SK-N-SH treated with all-trans-retinoic acid at 6 μM for 48 hours (cell line): Measurements from ENCODE around the gene SEPHS1.
"Not testable (repeated sequence)": the region's sequence is repeated elsewhere in the genome, so short reads cannot be mapped to it uniquely, and the experiment has no call there.

Experiments
- ATAC-seq: fragments of 200-7000 bp; cut with Tn5 transposase; 3 replicates; pipeline ENCODE4 v1.9.1; 2020; ENCODE audit warnings: mild to moderate bottlenecking, moderate library complexity
- ARNTL ChIP-seq: fragments of 450-650 bp; formaldehyde crosslinking; IDR thresholded peaks from 2 replicates; pipeline ENCODE4 v1.5.0; 2020; ENCODE audit warnings: low read depth, mild to moderate bottlenecking, moderate library complexity, borderline replicate concordance
- BACH2 ChIP-seq: fragments of 250-450 bp; sonication (Bioruptor Pico); IDR thresholded peaks from 2 replicates; pipeline ENCODE4 v1.9.0; 2021; ENCODE audit warnings: mild to moderate bottlenecking, borderline replicate concordance
- CREB5 ChIP-seq: fragments of 250-450 bp; sonication (Bioruptor Pico); IDR thresholded peaks from 2 replicates; pipeline ENCODE4 v1.5.1; 2020; ENCODE audit warnings: low read depth, mild to moderate bottlenecking, moderate library complexity
- CSDC2 ChIP-seq: fragments of 250-450 bp; sonication (Bioruptor Pico); IDR thresholded peaks from 2 replicates; pipeline ENCODE4 v1.5.0; 2020; ENCODE audit warnings: mild to moderate bottlenecking, moderate library complexity
- CSRNP3 ChIP-seq: fragments of 250-450 bp; sonication (Bioruptor Pico); IDR thresholded peaks from 2 replicates; pipeline ENCODE4 v1.5.1; 2021; ENCODE audit warnings: mild to moderate bottlenecking, moderate library complexity
- ESRRG ChIP-seq: fragments of 250-450 bp; sonication (Bioruptor Pico); IDR thresholded peaks from 2 replicates; pipeline ENCODE4 v1.6.1; 2021; ENCODE audit warnings: mild to moderate bottlenecking
- ISL1 ChIP-seq: fragments of 250-450 bp; sonication (Bioruptor Pico); IDR thresholded peaks from 2 replicates; pipeline ENCODE4 v2.1.2; 2022; ENCODE audit warnings: mild to moderate bottlenecking, moderate library complexity
- OSR1 ChIP-seq: fragments of 250-450 bp; sonication (Bioruptor Pico); IDR thresholded peaks from 2 replicates; pipeline ENCODE4 v1.8.0; 2022; ENCODE audit warnings: moderate library complexity, mild to moderate bottlenecking, inconsistent platforms
- POU6F1 ChIP-seq: fragments of 250-450 bp; sonication (Bioruptor Pico); IDR thresholded peaks from 2 replicates; pipeline ENCODE4 v1.8.0; 2021; ENCODE audit warnings: low read depth, mild to moderate bottlenecking, moderate library complexity, borderline replicate concordance
- PPARA ChIP-seq: fragments of 250-450 bp; sonication (Bioruptor Pico); IDR thresholded peaks from 2 replicates; pipeline ENCODE4 v1.5.0; 2020; ENCODE audit warnings: mild to moderate bottlenecking, borderline replicate concordance
- RARB ChIP-seq: fragments of 250-450 bp; sonication (Bioruptor Pico); IDR thresholded peaks from 2 replicates; pipeline ENCODE4 v1.8.0; 2021; ENCODE audit warnings: mild to moderate bottlenecking, moderate library complexity
- SNAI2 ChIP-seq: fragments of 250-450 bp; sonication (Bioruptor Pico); IDR thresholded peaks from 2 replicates; pipeline ENCODE4 v1.5.0; 2020; ENCODE audit warnings: mild to moderate bottlenecking, moderate library complexity
- TCF4 ChIP-seq: fragments of 250-450 bp; sonication (Bioruptor Pico); IDR thresholded peaks from 2 replicates; pipeline ENCODE4 v1.8.0; 2021; ENCODE audit warnings: mild to moderate bottlenecking, moderate library complexity, borderline replicate concordance
- TOX ChIP-seq: fragments of 250-450 bp; sonication (Bioruptor Pico); IDR thresholded peaks from 2 replicates; pipeline ENCODE4 v1.8.0; 2021; ENCODE audit warnings: mild to moderate bottlenecking, moderate library complexity, borderline replicate concordance
- ZC3H10 ChIP-seq: fragments of 250-450 bp; sonication (Bioruptor Pico); IDR thresholded peaks from 2 replicates; pipeline ENCODE4 v1.5.1; 2021; ENCODE audit warnings: mild to moderate bottlenecking, moderate library complexity
- ZFP3 ChIP-seq: fragments of 250-450 bp; sonication (Bioruptor Pico); IDR thresholded peaks from 2 replicates; pipeline ENCODE4 v1.5.0; 2020; ENCODE audit warnings: mild to moderate bottlenecking, moderate library complexity
- ZFP30 ChIP-seq: fragments of 450-650 bp; formaldehyde crosslinking; IDR thresholded peaks from 2 replicates; pipeline ENCODE4 v1.5.0; 2022; ENCODE audit warnings: mild to moderate bottlenecking, moderate library complexity
- ZNF565 ChIP-seq: fragments of 450-650 bp; formaldehyde crosslinking; conservative IDR thresholded peaks from 2 replicates; pipeline ENCODE4 v1.5.0; 2020; ENCODE audit warnings: low read depth, mild to moderate bottlenecking, moderate library complexity
- ZNF70 ChIP-seq: fragments of 450-650 bp; formaldehyde crosslinking; IDR thresholded peaks from 2 replicates; pipeline ENCODE4 v1.5.0; 2020; ENCODE audit warnings: mild to moderate bottlenecking, moderate library complexity
- TF ChIP-seq, protein P1 (sequence below): fragments of 250-450 bp; sonication (Bioruptor Pico); IDR thresholded peaks from 2 replicates; pipeline ENCODE4 v1.8.0; 2020; ENCODE audit warnings: mild to moderate bottlenecking, moderate library complexity, borderline replicate concordance
- TF ChIP-seq, protein P2 (sequence below): fragments of 250-450 bp; sonication (Bioruptor Pico); IDR thresholded peaks from 2 replicates; pipeline ENCODE4 v1.5.0; 2020; ENCODE audit warnings: mild to moderate bottlenecking, moderate library complexity

The SEPHS1 gene

DNA sequence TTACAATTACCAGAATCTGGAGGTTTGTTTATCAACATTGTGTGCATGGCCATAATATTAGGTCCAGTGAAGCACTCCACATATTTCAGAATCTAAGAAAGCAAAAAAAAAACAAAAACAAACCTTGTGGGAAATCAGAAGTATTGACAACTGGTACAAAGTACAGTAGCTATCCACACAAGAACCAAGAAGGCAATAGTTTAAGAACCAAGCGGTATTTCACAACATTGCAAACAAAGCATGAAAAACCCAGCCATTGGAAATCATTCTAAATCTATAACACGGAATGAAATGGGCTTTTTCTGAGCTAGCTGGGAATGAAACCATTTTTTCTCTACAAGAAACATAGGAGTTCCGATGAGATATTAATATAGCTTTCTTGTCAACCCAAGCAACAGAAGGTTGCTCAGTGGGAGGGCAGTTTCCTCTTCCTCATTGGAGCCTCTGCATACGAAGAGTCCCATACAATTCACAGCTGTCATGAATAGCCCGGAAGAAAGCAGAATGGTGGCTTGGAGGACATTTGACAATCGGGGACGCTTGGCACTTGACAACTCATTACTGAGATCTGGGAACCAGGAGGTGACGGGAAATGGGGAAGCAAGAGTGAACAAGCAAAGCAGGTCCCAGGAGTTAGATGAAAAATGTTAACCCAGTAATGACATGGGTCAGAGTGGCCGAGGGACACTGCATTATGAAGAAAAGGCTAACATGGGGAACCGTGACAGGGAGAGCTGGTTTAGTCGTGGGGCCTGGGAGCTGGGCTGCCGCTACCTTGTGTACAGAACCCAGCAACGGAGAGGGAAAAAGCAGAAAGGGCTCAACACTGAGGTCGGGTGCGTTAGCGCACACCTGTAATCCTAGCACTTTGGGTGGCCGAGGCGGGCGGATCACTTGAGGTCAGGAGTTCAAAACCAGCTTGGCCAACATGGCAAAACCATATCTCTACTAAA is 56.0 kb downstream of the SEPHS1 start (continued):
- TF ChIP-seq CREB5 (CRISPR knock-in tag) (no peak), ARNTL (CRISPR knock-in tag) (no peak), ZNF565 (no peak)
- TF ChIP-seq, all 23 proteins: peak for 0

DNA sequence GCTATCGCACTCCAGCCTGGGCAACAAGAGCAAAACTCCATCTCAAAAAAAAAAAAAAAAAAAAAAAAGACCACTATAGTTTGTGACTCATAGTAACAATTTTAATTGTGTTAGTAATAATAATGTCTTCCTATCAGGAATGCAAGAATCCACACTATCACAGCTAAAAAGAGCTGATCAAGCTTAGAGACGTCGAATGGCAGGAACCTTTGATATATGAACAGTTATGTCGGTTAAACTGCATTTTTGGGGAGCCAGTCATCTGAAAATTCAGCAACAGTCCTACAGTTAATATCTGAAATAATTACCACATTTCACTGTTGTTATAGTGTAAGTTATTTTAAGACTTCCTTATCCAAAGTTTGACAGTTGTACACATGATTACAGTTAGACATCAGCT is 57.0 kb downstream of the SEPHS1 start:
- no peak for ATAC-seq
- no peak for TF ChIP-seq ZNF70 (CRISPR knock-in tag)
- no peak for TF ChIP-seq CSDC2
- no peak for TF ChIP-seq ZC3H10 (CRISPR knock-in tag)
- TF ChIP-seq ARNTL (CRISPR knock-in tag) = no peak
- no peak for TF ChIP-seq ESRRG (CRISPR knock-in tag)
- TF ChIP-seq ISL1 = no peak
- TF ChIP-seq OSR1 (CRISPR knock-in tag) = no peak
- no peak for TF ChIP-seq TCF4 (CRISPR knock-in tag)
- no peak for TF ChIP-seq CSRNP3 (CRISPR knock-in tag)
- TF ChIP-seq, protein P1, sequence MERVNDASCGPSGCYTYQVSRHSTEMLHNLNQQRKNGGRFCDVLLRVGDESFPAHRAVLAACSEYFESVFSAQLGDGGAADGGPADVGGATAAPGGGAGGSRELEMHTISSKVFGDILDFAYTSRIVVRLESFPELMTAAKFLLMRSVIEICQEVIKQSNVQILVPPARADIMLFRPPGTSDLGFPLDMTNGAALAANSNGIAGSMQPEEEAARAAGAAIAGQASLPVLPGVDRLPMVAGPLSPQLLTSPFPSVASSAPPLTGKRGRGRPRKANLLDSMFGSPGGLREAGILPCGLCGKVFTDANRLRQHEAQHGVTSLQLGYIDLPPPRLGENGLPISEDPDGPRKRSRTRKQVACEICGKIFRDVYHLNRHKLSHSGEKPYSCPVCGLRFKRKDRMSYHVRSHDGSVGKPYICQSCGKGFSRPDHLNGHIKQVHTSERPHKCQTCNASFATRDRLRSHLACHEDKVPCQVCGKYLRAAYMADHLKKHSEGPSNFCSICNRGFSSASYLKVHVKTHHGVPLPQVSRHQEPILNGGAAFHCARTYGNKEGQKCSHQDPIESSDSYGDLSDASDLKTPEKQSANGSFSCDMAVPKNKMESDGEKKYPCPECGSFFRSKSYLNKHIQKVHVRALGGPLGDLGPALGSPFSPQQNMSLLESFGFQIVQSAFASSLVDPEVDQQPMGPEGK (CRISPR knock-in tag) = no peak
- TF ChIP-seq BACH2 (CRISPR knock-in tag) = no peak
- no peak for TF ChIP-seq SNAI2 (CRISPR knock-in tag)
- TF ChIP-seq CREB5 (CRISPR knock-in tag) = no peak
- no peak for TF ChIP-seq ZFP3 (CRISPR knock-in tag)

DNA sequence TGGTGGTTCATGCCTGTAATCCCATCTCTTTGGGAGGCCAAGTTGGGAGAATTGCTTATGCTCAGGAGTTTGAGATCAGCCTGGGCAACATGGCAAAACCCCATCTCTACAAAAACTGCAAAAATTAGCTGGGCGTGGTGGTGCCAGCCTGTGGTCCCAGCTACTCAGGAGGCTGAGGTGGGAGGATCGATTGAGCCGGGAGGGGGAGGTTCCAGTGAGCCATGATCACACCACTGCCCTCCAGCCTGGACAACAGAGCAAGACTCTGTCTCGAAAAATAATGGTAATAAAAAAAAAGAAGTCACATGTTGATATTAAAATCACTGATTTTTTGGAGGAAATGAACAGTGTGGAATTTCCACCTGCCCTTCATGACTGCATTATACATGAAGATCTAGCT is 64.0 kb downstream of the SEPHS1 start:
- TF ChIP-seq, protein P1 (CRISPR knock-in tag) = no peak
- TF ChIP-seq PPARA (CRISPR knock-in tag) = no peak
- no peak for TF ChIP-seq ZFP30
- TF ChIP-seq POU6F1 (CRISPR knock-in tag) = no peak
- TF ChIP-seq TOX (CRISPR knock-in tag) = no peak
- no peak for TF ChIP-seq RARB (CRISPR knock-in tag)
- no peak for TF ChIP-seq ISL1
- TF ChIP-seq ESRRG (CRISPR knock-in tag) = no peak
- TF ChIP-seq, protein P2, sequence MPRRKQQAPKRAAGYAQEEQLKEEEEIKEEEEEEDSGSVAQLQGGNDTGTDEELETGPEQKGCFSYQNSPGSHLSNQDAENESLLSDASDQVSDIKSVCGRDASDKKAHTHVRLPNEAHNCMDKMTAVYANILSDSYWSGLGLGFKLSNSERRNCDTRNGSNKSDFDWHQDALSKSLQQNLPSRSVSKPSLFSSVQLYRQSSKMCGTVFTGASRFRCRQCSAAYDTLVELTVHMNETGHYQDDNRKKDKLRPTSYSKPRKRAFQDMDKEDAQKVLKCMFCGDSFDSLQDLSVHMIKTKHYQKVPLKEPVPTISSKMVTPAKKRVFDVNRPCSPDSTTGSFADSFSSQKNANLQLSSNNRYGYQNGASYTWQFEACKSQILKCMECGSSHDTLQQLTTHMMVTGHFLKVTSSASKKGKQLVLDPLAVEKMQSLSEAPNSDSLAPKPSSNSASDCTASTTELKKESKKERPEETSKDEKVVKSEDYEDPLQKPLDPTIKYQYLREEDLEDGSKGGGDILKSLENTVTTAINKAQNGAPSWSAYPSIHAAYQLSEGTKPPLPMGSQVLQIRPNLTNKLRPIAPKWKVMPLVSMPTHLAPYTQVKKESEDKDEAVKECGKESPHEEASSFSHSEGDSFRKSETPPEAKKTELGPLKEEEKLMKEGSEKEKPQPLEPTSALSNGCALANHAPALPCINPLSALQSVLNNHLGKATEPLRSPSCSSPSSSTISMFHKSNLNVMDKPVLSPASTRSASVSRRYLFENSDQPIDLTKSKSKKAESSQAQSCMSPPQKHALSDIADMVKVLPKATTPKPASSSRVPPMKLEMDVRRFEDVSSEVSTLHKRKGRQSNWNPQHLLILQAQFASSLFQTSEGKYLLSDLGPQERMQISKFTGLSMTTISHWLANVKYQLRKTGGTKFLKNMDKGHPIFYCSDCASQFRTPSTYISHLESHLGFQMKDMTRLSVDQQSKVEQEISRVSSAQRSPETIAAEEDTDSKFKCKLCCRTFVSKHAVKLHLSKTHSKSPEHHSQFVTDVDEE (CRISPR knock-in tag) = no peak
- no peak for TF ChIP-seq ARNTL (CRISPR knock-in tag)
- no peak for TF ChIP-seq CSDC2
- TF ChIP-seq TCF4 (CRISPR knock-in tag) = no peak
- ATAC-seq = no peak

GRCh38 chr10:13282348-13282747 is 65.7 kb downstream of the SEPHS1 start:
- ATAC-seq = not testable (repeated sequence)
